ENCODE measurements around the gene INSL3. TPM values are rescaled to one million over a fixed set of nuclear protein-coding genes. Genes with fewer than 3 reads are reported as not detected.

Gene INSL3
- total RNA-seq, 1 experiment from 2014 or later = not detected

DNA sequence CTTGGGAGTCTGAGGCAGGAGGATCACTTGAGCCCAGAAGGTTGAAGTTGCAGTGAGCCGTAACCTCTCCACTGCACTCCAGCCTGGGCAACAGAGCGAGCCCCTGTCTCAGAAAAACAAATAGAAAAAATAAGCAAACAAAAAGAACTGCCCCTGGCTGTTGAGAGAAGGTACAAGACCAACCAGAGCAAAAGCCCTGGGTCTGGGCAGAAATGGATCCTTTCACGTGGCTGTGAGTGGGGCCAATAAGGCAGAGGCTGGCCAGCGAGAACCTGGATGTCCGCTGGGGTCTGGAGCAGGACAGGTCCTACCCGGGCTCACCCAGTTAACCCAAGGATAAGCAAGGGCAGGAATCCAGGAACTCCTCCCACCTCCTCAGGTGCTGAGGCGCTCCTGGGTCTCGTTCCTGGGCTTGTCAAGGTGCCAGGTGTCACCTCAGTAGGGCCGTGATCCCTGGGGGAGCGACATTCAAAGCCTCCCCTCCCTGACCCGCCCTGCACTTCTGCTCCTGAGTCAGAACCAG, 45.7 kb upstream of the INSL3 start:
- no peak for DNase-seq (ENCODE audit: low spot score)
- POLR2A ChIA-PET (ENCODE audit: low non-redundant PET) = interaction anchor here (0.7 kb wide), 1 partner anchor 728 kb away, joined by 6 read pairs; no protein-coding TSS in a partner anchor
- H3K36me3 ChIP-seq (ENCODE audit: insufficient read depth, low read length, poor library complexity, severe bottlenecking) = peaks cover 35% of the 10 kb centered on the region
- TF ChIP-seq, protein P1, sequence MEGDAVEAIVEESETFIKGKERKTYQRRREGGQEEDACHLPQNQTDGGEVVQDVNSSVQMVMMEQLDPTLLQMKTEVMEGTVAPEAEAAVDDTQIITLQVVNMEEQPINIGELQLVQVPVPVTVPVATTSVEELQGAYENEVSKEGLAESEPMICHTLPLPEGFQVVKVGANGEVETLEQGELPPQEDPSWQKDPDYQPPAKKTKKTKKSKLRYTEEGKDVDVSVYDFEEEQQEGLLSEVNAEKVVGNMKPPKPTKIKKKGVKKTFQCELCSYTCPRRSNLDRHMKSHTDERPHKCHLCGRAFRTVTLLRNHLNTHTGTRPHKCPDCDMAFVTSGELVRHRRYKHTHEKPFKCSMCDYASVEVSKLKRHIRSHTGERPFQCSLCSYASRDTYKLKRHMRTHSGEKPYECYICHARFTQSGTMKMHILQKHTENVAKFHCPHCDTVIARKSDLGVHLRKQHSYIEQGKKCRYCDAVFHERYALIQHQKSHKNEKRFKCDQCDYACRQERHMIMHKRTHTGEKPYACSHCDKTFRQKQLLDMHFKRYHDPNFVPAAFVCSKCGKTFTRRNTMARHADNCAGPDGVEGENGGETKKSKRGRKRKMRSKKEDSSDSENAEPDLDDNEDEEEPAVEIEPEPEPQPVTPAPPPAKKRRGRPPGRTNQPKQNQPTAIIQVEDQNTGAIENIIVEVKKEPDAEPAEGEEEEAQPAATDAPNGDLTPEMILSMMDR (conservative IDR thresholded peaks at IDR 0.05; ENCODE audit: low read depth, low read length) = no peak
- no peak for TF ChIP-seq EZH2 (IDR thresholded peaks at IDR 0.05; ENCODE audit: borderline replicate concordance, low read depth, low read length, poor library complexity, severe bottlenecking)
- intact Hi-C loops (cut with micrococcal nuclease; ENCODE audit: unreplicated experiment) = no loop called here
- no peak overlapping the region for H3K4me3 ChIP-seq (ENCODE audit: low read depth, low read length, poor library complexity, severe bottlenecking)
- peaks cover 2% of the 10 kb centered on the region for H3K4me1 ChIP-seq (ENCODE audit: insufficient read depth, low read length, poor library complexity, severe bottlenecking)
- H3K9me3 ChIP-seq (ENCODE audit: low read depth, low read length, poor library complexity, severe bottlenecking) = no peaks in the 10 kb centered on the region
- no peak overlapping the region for H3K27ac ChIP-seq (ENCODE audit: low read depth, low read length, poor library complexity, severe bottlenecking)
- CTCF ChIA-PET = no interaction called here
- H3K27me3 ChIP-seq (replicated peaks; ENCODE audit: insufficient read depth, low read depth, low read length, poor library complexity) = peaks cover 37% of the 10 kb centered on the region
- BruUV-seq (replicated peaks) = no TSS peak

DNA sequence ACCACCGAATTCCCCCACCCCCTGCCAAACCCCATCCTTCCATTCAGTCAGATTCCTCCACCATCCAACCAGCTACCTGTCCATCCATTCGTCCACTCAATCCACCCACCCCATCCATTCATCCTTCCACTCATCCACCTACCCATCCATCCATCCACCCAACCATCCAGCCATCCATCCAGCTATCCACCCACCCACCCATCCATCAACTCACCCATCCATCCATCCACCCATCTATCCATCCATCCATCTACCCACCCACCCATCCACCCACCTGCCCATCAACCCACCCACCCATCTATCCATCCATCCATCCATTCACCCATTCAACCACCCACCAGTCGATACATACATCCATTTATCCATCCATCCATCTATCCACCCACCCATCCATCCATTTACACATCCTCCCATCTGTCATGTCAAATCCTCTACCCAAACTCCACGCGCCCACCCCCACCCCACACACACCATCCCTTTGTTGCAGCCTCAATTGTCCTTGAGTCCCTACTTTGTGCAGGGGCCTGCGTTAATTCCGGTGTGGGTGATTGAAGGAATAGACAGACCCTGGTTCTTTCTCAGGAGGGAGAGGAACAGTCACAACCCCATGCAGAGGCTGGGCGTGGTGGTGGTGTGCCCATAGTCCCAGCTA, 45.1 kb upstream of the INSL3 start:
- Histone ChIP-seq H3K27me3 (replicated peaks; ENCODE audit: insufficient read depth, low read depth, low read length, poor library complexity) (peaks cover 32% of the 10 kb centered on the region), H3K36me3 (ENCODE audit: insufficient read depth, low read length, poor library complexity, severe bottlenecking) (peaks cover 41% of the 10 kb centered on the region), H3K4me1 (ENCODE audit: insufficient read depth, low read length, poor library complexity, severe bottlenecking) (peaks cover 8% of the 10 kb centered on the region), H3K27ac (ENCODE audit: low read depth, low read length, poor library complexity, severe bottlenecking) (no peak overlapping the region), H3K9me3 (ENCODE audit: low read depth, low read length, poor library complexity, severe bottlenecking) (no peaks in the 10 kb centered on the region), H3K4me3 (ENCODE audit: low read depth, low read length, poor library complexity, severe bottlenecking) (no peak overlapping the region)
- ChIA-PET CTCF (no interaction called here), POLR2A (ENCODE audit: low non-redundant PET) (interaction anchor here (0.6 to 0.7 kb wide), 4 partner anchors 10 to 562 kb away, joined by 3 to 6 read pairs (median 4); no protein-coding TSS in a partner anchor)
- no peak for DNase-seq (ENCODE audit: low spot score)
- BruUV-seq (replicated peaks) = no TSS peak
- no peak for TF ChIP-seq EZH2 (IDR thresholded peaks at IDR 0.05; ENCODE audit: borderline replicate concordance, low read depth, low read length, poor library complexity, severe bottlenecking)
- TF ChIP-seq, protein P1 (conservative IDR thresholded peaks at IDR 0.05; ENCODE audit: low read depth, low read length) = no peak
- intact Hi-C loops (cut with micrococcal nuclease; ENCODE audit: unreplicated experiment) = no loop called here

DNA sequence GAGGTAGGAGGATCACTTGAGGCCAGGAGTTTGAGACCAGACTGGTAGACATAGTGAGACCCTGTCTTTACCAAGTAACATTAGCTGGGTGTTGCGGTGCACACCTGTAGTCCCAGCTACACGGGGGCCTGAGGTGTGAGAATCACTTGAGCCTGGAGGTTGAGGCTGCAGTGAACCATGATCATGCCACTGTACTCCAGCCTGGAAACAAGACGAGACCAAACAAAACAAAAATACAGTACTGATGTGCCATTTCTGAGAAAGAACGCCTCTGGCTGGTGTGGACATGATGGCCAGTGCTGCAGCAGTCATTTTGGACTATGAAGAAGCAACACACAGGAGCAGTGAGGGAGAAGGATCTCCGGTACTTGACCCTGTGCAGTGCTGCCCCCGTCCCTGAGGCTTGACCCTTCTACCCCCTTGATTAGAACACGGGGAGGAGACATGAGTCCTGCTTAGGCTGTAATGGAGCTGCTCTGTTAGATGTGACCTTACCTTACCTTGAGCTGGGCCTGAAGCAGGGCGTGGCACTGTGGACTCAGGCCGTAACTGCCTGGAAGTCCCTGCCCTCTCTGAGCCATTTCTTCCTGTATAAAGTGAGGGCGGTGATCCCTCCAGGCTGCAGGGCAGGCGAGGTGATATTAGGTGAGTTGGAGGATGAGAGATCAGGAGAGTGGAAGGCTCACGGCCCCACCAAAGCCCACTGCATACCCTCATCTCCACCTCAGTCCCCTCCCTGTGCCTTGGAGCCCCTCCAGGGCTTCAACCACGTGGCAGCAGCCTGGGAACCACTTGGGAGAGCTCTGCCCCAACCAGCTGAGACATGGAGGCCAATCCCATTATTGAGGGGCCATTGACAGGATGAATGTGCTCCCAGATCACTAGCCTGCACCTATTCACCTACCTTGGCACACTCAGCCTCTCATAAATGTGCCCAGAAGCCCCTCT, 44.3 kb upstream of the INSL3 start:
- ChIA-PET POLR2A (ENCODE audit: low non-redundant PET) (interaction anchor here (0.6 to 0.7 kb wide), 4 partner anchors 9 to 561 kb away, joined by 3 to 6 read pairs (median 4); no protein-coding TSS in a partner anchor), CTCF (no interaction called here)
- no TSS peak for BruUV-seq (replicated peaks)
- peak; percentile 44 for DNase-seq (ENCODE audit: low spot score)
- H3K36me3 ChIP-seq (ENCODE audit: insufficient read depth, low read length, poor library complexity, severe bottlenecking) = peaks cover 49% of the 10 kb centered on the region
- H3K27ac ChIP-seq (ENCODE audit: low read depth, low read length, poor library complexity, severe bottlenecking) = no peak overlapping the region
- H3K4me3 ChIP-seq (ENCODE audit: low read depth, low read length, poor library complexity, severe bottlenecking) = no peak overlapping the region
- H3K27me3 ChIP-seq (replicated peaks; ENCODE audit: insufficient read depth, low read depth, low read length, poor library complexity) = peaks cover 24% of the 10 kb centered on the region
- intact Hi-C loops (cut with micrococcal nuclease; ENCODE audit: unreplicated experiment) = no loop called here
- peaks cover 12% of the 10 kb centered on the region for H3K4me1 ChIP-seq (ENCODE audit: insufficient read depth, low read length, poor library complexity, severe bottlenecking)
- no peaks in the 10 kb centered on the region for H3K9me3 ChIP-seq (ENCODE audit: low read depth, low read length, poor library complexity, severe bottlenecking)
- TF ChIP-seq, protein P1 (conservative IDR thresholded peaks at IDR 0.05; ENCODE audit: low read depth, low read length) = no peak
- TF ChIP-seq EZH2 (IDR thresholded peaks at IDR 0.05; ENCODE audit: borderline replicate concordance, low read depth, low read length, poor library complexity, severe bottlenecking) = no peak
